ENCODE measurements around the gene MB.

MB gene

GRCh38 chr22:35604621-35605368 lies 12.3 kb downstream of the MB start:
- Histone ChIP-seq H4K8ac (ENCODE audit: low read depth, low read length) (no peak overlapping the region), H3K4me3 (ENCODE audit: low read depth, low read length) (no peak overlapping the region), H4K91ac (ENCODE audit: low read depth, low read length) (no peak overlapping the region), H4K12ac (ENCODE audit: low read depth, low read length) (no peak overlapping the region), H3K36me3 (ENCODE audit: control insufficient read depth in 1 of 2, insufficient read depth in 2 of 2, low read length in 2 of 2) (no peaks in the 10 kb centered on the region), H2BK12ac (ENCODE audit: low read length) (no peak overlapping the region), H3K23ac (ENCODE audit: low read length) (no peak overlapping the region), H2AK5ac (ENCODE audit: low read length) (no peak overlapping the region), H3K4me2 (ENCODE audit: low read length) (peak overlapping the region; percentile 15), H3K79me2 (ENCODE audit: control insufficient read depth, insufficient read depth, low read length, poor library complexity) (no peaks in the 10 kb centered on the region), H3K18ac (ENCODE audit: low read length) (no peak overlapping the region), H3K9ac (ENCODE audit: low read length) (no peak overlapping the region), H2BK120ac (ENCODE audit: insufficient read depth, low read length, poor library complexity) (no peak overlapping the region), H3K9me3 (ENCODE audit: insufficient read depth, low read depth, low read length) (peaks cover 1% of the 10 kb centered on the region), H3K4me1 (ENCODE audit: control insufficient read depth in 1 of 2, insufficient read depth in 2 of 2, low read length in 2 of 2) (peaks cover 5 to 18% of the 10 kb centered on the region in 2 experiments), H3K27ac (ENCODE audit: low read depth, low read length) (peak overlapping the region; percentile 11), H3K14ac (ENCODE audit: low read length) (no peak overlapping the region), H2AFZ (ENCODE audit: insufficient read depth, low read length, poor library complexity) (no peak overlapping the region), H3K4ac (ENCODE audit: low read depth, low read length) (no peak overlapping the region), H3K79me1 (ENCODE audit: low read length) (peaks cover 3% of the 10 kb centered on the region), H2BK5ac (ENCODE audit: low read depth, low read length, poor library complexity) (no peak overlapping the region), H3K27me3 (ENCODE audit: insufficient read depth, low read length) (no peaks in the 10 kb centered on the region)
- no CpG with 5 or more reads among the region's 9 CpGs for WGBS (ENCODE audit: extremely low coverage, insufficient coverage, insufficient read length)
- peak; percentile 83 to 90 for DNase-seq

GRCh38 chr22:35601743-35602615 lies 15.2 kb downstream of the MB start:
- Histone ChIP-seq H3K79me1 (ENCODE audit: low read length) (peaks cover 3% of the 10 kb centered on the region), H3K9me3 (ENCODE audit: insufficient read depth, low read depth, low read length) (no peaks in the 10 kb centered on the region), H3K4me3 (ENCODE audit: low read depth, low read length) (no peak overlapping the region), H3K27ac (ENCODE audit: low read depth, low read length) (no peak overlapping the region), H3K79me2 (ENCODE audit: control insufficient read depth, insufficient read depth, low read length, poor library complexity) (no peaks in the 10 kb centered on the region), H2BK120ac (ENCODE audit: insufficient read depth, low read length, poor library complexity) (no peak overlapping the region), H3K14ac (ENCODE audit: low read length) (no peak overlapping the region), H2AK5ac (ENCODE audit: low read length) (no peak overlapping the region), H3K23ac (ENCODE audit: low read length) (no peak overlapping the region), H3K4ac (ENCODE audit: low read depth, low read length) (no peak overlapping the region), H3K18ac (ENCODE audit: low read length) (no peak overlapping the region), H4K8ac (ENCODE audit: low read depth, low read length) (no peak overlapping the region), H2BK12ac (ENCODE audit: low read length) (no peak overlapping the region), H3K27me3 (ENCODE audit: insufficient read depth, low read length) (no peaks in the 10 kb centered on the region), H2AFZ (ENCODE audit: insufficient read depth, low read length, poor library complexity) (no peak overlapping the region), H4K91ac (ENCODE audit: low read depth, low read length) (no peak overlapping the region), H3K9ac (ENCODE audit: low read length) (no peak overlapping the region), H3K4me1 (ENCODE audit: control insufficient read depth in 1 of 2, insufficient read depth in 2 of 2, low read length in 2 of 2) (peaks cover 5 to 18% of the 10 kb centered on the region in 2 experiments), H4K12ac (ENCODE audit: low read depth, low read length) (no peak overlapping the region), H3K36me3 (ENCODE audit: control insufficient read depth in 1 of 2, insufficient read depth in 2 of 2, low read length in 2 of 2) (no peaks in the 10 kb centered on the region), H2BK5ac (ENCODE audit: low read depth, low read length, poor library complexity) (no peak overlapping the region), H3K4me2 (ENCODE audit: low read length) (no peak overlapping the region)
- WGBS (ENCODE audit: extremely low coverage, insufficient coverage, insufficient read length): no CpG with 5 or more reads among the region's 9 CpGs
- peak; percentile 54 for DNase-seq

GRCh38 chr22:35601013-35601580 lies 16.0 kb downstream of the MB start:
- Histone ChIP-seq H3K79me1 (ENCODE audit: low read length) (peaks cover 3% of the 10 kb centered on the region), H3K9ac (ENCODE audit: low read length) (no peak overlapping the region), H3K79me2 (ENCODE audit: control insufficient read depth, insufficient read depth, low read length, poor library complexity) (no peaks in the 10 kb centered on the region), H3K14ac (ENCODE audit: low read length) (no peak overlapping the region), H2AK5ac (ENCODE audit: low read length) (no peak overlapping the region), H3K27me3 (ENCODE audit: insufficient read depth, low read length) (no peaks in the 10 kb centered on the region), H4K8ac (ENCODE audit: low read depth, low read length) (no peak overlapping the region), H3K4me2 (ENCODE audit: low read length) (no peak overlapping the region), H2AFZ (ENCODE audit: insufficient read depth, low read length, poor library complexity) (no peak overlapping the region), H3K9me3 (ENCODE audit: insufficient read depth, low read depth, low read length) (no peaks in the 10 kb centered on the region), H3K36me3 (ENCODE audit: control insufficient read depth in 1 of 2, insufficient read depth in 2 of 2, low read length in 2 of 2) (no peaks in the 10 kb centered on the region), H2BK12ac (ENCODE audit: low read length) (no peak overlapping the region), H2BK120ac (ENCODE audit: insufficient read depth, low read length, poor library complexity) (no peak overlapping the region), H3K27ac (ENCODE audit: low read depth, low read length) (no peak overlapping the region), H3K23ac (ENCODE audit: low read length) (no peak overlapping the region), H3K4ac (ENCODE audit: low read depth, low read length) (no peak overlapping the region), H3K4me1 (ENCODE audit: control insufficient read depth in 1 of 2, insufficient read depth in 2 of 2, low read length in 2 of 2) (peaks cover 5 to 22% of the 10 kb centered on the region in 2 experiments), H4K91ac (ENCODE audit: low read depth, low read length) (no peak overlapping the region), H2BK5ac (ENCODE audit: low read depth, low read length, poor library complexity) (no peak overlapping the region), H4K12ac (ENCODE audit: low read depth, low read length) (no peak overlapping the region), H3K4me3 (ENCODE audit: low read depth, low read length) (no peak overlapping the region), H3K18ac (ENCODE audit: low read length) (no peak overlapping the region)
- DNase-seq: no peak
- no CpG with 5 or more reads among the region's 5 CpGs for WGBS (ENCODE audit: extremely low coverage, insufficient coverage, insufficient read length)

GRCh38 chr22:35600476-35600875 lies 16.7 kb downstream of the MB start:
- H3K18ac ChIP-seq (ENCODE audit: low read length): no peak overlapping the region

More at GRCh38 chr22:35600476-35600875, 16.7 kb downstream of the MB start:
- Histone ChIP-seq H3K23ac (ENCODE audit: low read length) (no peak overlapping the region), H3K4me1 (ENCODE audit: control insufficient read depth in 1 of 2, insufficient read depth in 2 of 2, low read length in 2 of 2) (peaks cover 5 to 23% of the 10 kb centered on the region in 2 experiments), H3K14ac (ENCODE audit: low read length) (no peak overlapping the region), H3K4me2 (ENCODE audit: low read length) (no peak overlapping the region), H3K9me3 (ENCODE audit: insufficient read depth, low read depth, low read length) (no peaks in the 10 kb centered on the region), H3K79me2 (ENCODE audit: control insufficient read depth, insufficient read depth, low read length, poor library complexity) (no peaks in the 10 kb centered on the region), H3K79me1 (ENCODE audit: low read length) (peaks cover 2% of the 10 kb centered on the region), H2AK5ac (ENCODE audit: low read length) (no peak overlapping the region), H4K91ac (ENCODE audit: low read depth, low read length) (no peak overlapping the region), H2AFZ (ENCODE audit: insufficient read depth, low read length, poor library complexity) (no peak overlapping the region), H3K27me3 (ENCODE audit: insufficient read depth, low read length) (no peaks in the 10 kb centered on the region), H2BK12ac (ENCODE audit: low read length) (no peak overlapping the region), H4K8ac (ENCODE audit: low read depth, low read length) (no peak overlapping the region), H3K4ac (ENCODE audit: low read depth, low read length) (no peak overlapping the region), H3K36me3 (ENCODE audit: control insufficient read depth in 1 of 2, insufficient read depth in 2 of 2, low read length in 2 of 2) (no peaks in the 10 kb centered on the region), H3K27ac (ENCODE audit: low read depth, low read length) (no peak overlapping the region), H3K4me3 (ENCODE audit: low read depth, low read length) (no peak overlapping the region), H2BK5ac (ENCODE audit: low read depth, low read length, poor library complexity) (no peak overlapping the region), H3K9ac (ENCODE audit: low read length) (no peak overlapping the region), H2BK120ac (ENCODE audit: insufficient read depth, low read length, poor library complexity) (no peak overlapping the region), H4K12ac (ENCODE audit: low read depth, low read length) (no peak overlapping the region)
- no peak for DNase-seq
- no CpG with 5 or more reads among the region's 12 CpGs for WGBS (ENCODE audit: extremely low coverage, insufficient coverage, insufficient read length)

Measured in trophoblast cell (in vitro differentiated cells and primary cell).